ENCODE measurements around the gene RPE65.
"Not testable (repeated sequence)": the region's sequence is repeated elsewhere in the genome, so short reads cannot be mapped to it uniquely, and the experiment has no call there.

RPE65 gene

GRCh38 chr1:68490046-68490651, 40.4 kb upstream of the RPE65 start:
- DNase-seq (ENCODE audit: low read depth), result peak; percentile 19
- TF ChIP-seq, protein P1, sequence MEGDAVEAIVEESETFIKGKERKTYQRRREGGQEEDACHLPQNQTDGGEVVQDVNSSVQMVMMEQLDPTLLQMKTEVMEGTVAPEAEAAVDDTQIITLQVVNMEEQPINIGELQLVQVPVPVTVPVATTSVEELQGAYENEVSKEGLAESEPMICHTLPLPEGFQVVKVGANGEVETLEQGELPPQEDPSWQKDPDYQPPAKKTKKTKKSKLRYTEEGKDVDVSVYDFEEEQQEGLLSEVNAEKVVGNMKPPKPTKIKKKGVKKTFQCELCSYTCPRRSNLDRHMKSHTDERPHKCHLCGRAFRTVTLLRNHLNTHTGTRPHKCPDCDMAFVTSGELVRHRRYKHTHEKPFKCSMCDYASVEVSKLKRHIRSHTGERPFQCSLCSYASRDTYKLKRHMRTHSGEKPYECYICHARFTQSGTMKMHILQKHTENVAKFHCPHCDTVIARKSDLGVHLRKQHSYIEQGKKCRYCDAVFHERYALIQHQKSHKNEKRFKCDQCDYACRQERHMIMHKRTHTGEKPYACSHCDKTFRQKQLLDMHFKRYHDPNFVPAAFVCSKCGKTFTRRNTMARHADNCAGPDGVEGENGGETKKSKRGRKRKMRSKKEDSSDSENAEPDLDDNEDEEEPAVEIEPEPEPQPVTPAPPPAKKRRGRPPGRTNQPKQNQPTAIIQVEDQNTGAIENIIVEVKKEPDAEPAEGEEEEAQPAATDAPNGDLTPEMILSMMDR (IDR thresholded peaks at IDR 0.05; ENCODE audit: low read length, missing control alignments), result no peak
- no peak overlapping the region for H3K4me3 ChIP-seq (replicated peaks; ENCODE audit: low read depth, low read length)

GRCh38 chr1:68485431-68486022, 35.8 kb upstream of the RPE65 start:
- TF ChIP-seq, protein P1 (IDR thresholded peaks at IDR 0.05; ENCODE audit: low read length, missing control alignments), result no peak
- H3K4me3 ChIP-seq (replicated peaks; ENCODE audit: low read depth, low read length), result no peak overlapping the region
- no peak for DNase-seq (ENCODE audit: low read depth)

DNA sequence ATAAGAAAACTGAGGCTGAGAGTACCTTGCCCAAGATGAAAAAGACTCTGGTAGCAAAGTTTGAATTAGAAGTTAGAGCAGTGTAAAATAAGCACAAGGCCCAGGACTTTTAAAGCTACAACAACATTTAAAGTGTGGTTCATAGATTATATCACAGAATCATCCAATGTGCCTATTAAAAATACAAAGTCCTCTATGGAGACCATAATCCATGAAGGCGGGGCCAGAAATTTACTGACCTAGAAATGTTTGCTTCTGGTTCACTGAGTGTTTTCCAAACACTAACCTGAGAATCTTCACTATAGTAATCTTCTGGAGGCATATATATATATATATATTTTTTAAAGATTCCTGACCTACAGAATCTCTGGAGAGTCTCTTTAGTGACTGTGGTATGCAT, 34.9 kb upstream of the RPE65 start:
- TF ChIP-seq, protein P1 (IDR thresholded peaks at IDR 0.05; ENCODE audit: low read length, missing control alignments), result no peak
- DNase-seq (ENCODE audit: low read depth), result no peak
- H3K4me3 ChIP-seq (replicated peaks; ENCODE audit: low read depth, low read length), result no peak overlapping the region

- TF ChIP-seq, protein P1 (IDR thresholded peaks at IDR 0.05; ENCODE audit: low read length, missing control alignments), result no peak
- H3K4me3 ChIP-seq (replicated peaks; ENCODE audit: low read depth, low read length), result no peak overlapping the region
- no peak for DNase-seq (ENCODE audit: low read depth)
These were observed 31.3 kb upstream of the RPE65 start for GRCh38 chr1:68481041-68481440.

DNA sequence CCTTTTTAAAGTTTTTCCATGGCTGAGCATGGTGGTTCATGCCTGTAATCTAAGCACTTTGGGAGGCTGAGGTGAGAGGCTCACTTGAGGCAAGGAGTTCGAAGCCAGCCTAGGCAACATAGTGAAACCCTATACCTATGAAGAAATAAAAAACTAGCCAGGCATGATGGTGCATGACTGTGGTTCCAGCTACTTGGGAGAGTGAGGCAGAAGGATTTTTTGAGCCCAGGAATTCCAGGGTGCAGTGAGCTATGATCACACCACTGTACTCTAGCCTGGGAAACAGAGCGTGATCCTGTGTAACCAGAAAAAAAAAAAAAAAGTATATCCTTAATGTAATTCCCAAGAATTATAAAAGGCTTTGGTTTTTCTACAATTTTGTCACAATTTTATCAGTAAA, 29.7 kb upstream of the RPE65 start:
- no peak overlapping the region for H3K4me3 ChIP-seq (replicated peaks; ENCODE audit: low read depth, low read length)
- TF ChIP-seq, protein P1 (IDR thresholded peaks at IDR 0.05; ENCODE audit: low read length, missing control alignments), result no peak
- DNase-seq (ENCODE audit: low read depth), result no peak

DNA sequence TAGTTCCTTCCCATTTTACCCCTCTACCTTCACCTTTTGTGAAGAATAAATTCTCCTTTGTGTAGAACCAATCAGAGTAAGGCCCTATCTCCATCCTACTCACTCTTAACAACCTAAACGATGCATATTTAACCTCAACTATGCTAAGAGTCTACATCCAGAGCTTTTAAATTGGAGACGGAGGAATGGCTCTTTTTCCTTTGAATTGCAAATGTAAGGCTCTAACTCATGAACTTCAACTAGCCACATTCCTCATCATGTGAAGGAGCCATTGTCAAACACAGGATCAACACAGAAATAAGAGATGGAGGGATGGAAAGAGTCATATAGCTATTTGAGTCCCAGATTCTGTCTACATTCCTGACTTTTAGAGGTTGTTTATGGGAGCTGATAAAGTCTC, 28.9 kb upstream of the RPE65 start:
- TF ChIP-seq, protein P1 (IDR thresholded peaks at IDR 0.05; ENCODE audit: low read length, missing control alignments), result no peak
- H3K4me3 ChIP-seq (replicated peaks; ENCODE audit: low read depth, low read length), result no peak overlapping the region
- DNase-seq (ENCODE audit: low read depth), result no peak

- peak overlapping the region; percentile 28 for H3K4me3 ChIP-seq (replicated peaks; ENCODE audit: low read depth, low read length)
These were observed 26.9 kb upstream of the RPE65 start for GRCh38 chr1:68476626-68477025.

More at GRCh38 chr1:68476626-68477025, 26.9 kb upstream of the RPE65 start:
- DNase-seq (ENCODE audit: low read depth), result not testable (repeated sequence)

Measured in fibroblast of pulmonary artery (primary cell).